ENCODE data around the gene ELL2.
A peak's percentile ranks its signal among the peaks of the same experiment; 100 is the strongest.
"Not testable (repeated sequence)": the region's sequence is repeated elsewhere in the genome, so short reads cannot be mapped to it uniquely, and the experiment has no call there.

Gene ELL2

GRCh38 chr5:95838001-95838520, 123.6 kb downstream of the ELL2 start:
- DNase-seq (ENCODE audit: low spot score), result no peak

GRCh38 chr5:95837492-95837891, 124.2 kb downstream of the ELL2 start:
- no peak for DNase-seq (ENCODE audit: low spot score)

- DNase-seq (ENCODE audit: low spot score), result not testable (repeated sequence)
Measured at GRCh38 chr5:95836971-95837370, 124.7 kb downstream of the ELL2 start.

GRCh38 chr5:95836544-95836943, 125.1 kb downstream of the ELL2 start:
- DNase-seq (ENCODE audit: low spot score), result peak; percentile 55

GRCh38 chr5:95835682-95836385, 125.8 kb downstream of the ELL2 start:
- no peak for DNase-seq (ENCODE audit: low spot score)
